Cardiac septum (tissue), 1 donor: Measurements from ENCODE around the gene CCDC127. TPM values are rescaled to one million over a fixed set of nuclear protein-coding genes. Genes with fewer than 3 reads are reported as not detected.
"Not testable (repeated sequence)": the region's sequence is repeated elsewhere in the genome, so short reads cannot be mapped to it uniquely, and the experiment has no call there.

Experiments
- DNase-seq: peaks from one replicate; pipeline ENCODE4 v3.0.0-alpha.2; 2020; ENCODE audit warnings: low spot score
- intact Hi-C: fragments of 100-400 bp; cut with DNase I; formaldehyde crosslinking; loops from one replicate; pipeline ENCODE4 v1.14.0; 2022
- total RNA-seq: library from RNA; stranded (reverse); fragmentation: NEBNext Ultra II Directional; extraction: Animal tissue kit (Norgen Biotek cat#: 25700); gene quantifications from one replicate; pipeline ENCODE4 v1.2.1, GENCODE V29; 2021
- donor health status: DM: no; HTN: no; CAD: no.

Gene CCDC127
- total RNA-seq, 1 donor from 2014 or later = 9.6 TPM

DNA sequence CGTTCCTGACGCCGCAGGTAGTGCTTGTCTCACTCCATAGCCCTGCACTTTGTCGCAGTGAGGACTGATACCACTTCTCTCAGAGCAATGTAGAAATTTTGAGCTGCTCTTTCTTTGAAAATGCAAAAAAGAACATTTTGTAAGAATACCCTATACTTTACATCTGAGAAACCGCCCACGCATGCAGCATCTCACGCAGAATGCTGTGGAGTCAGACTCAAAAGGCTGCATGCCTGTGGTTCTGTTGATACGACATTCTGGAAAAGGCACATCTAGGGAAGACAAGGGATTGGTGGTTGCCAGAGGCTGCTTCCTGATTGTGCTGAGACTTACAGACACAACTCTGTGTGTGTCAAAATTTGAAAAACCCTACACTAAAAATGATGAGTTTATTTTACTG lies 20.0 kb upstream of the CCDC127 start:
- intact Hi-C loops, DNase-seq: not testable (repeated sequence)

- intact Hi-C loops, DNase-seq: not testable (repeated sequence)
Observed at GRCh38 chr5:235527-235926, 17.6 kb upstream of the CCDC127 start.

DNA sequence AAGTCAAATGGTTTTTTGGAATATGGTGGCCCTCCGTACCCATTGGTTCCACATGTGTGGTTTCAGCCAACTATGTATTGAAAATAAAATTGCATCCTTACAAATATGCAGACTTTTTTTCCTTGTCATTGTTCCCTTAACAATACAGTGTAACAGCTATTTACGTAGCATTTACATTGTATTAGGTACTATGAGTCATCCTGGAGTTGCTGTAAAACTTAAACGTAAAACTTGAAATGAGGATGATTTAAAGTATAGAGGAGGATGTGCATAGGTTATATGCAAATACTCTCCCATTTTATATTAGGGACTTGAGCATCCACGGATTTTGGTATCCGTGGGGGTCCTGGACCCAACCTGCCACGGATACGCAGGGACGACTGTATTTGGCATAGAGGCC lies 16.5 kb upstream of the CCDC127 start:
- DNase-seq = no peak
- intact Hi-C loops = no loop called here

DNA sequence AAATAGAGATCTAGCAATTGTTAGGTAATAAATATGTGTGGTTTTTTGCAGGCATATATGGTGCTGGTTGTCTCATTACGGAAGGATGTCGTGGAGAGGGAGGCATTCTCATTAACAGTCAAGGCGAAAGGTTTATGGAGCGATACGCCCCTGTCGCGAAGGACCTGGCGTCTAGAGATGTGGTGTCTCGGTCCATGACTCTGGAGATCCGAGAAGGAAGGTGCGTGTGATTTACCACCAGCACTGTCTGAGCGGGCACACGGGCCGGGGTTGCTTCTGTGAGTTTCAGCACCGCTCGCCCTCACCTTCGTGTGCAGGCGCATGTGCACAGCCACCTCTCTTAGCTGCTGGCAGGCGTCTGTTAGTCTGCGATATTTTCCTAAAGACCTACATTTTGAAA lies 15.5 kb upstream of the CCDC127 start:
- intact Hi-C loops, DNase-seq: not testable (repeated sequence)

GRCh38 chr5:231661-232060 lies 13.7 kb upstream of the CCDC127 start:
- DNase-seq = no peak
- intact Hi-C loops = no loop called here

DNA sequence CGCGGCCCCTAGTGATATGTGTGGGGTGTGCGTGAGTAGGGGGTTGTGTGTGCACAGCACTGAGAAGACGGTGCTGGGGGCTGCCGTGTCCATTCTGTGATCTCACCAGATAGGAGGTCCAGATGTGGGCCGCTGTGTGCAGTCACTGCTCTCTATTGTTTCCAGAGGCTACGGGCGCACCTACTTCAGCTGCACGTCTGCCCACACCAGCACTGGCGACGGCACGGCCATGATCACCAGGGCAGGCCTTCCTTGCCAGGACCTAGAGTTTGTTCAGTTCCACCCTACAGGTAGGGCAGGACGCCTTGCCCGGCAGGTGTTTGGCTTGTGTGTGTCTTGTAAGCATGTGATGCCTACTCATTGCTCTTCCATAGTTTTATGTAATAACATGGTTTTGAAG lies 12.8 kb upstream of the CCDC127 start:
- DNase-seq = no peak
- intact Hi-C loops = no loop called here

GRCh38 chr5:228886-229285 lies 10.9 kb upstream of the CCDC127 start:
- DNase-seq = no peak
- intact Hi-C loops = no loop called here

- DNase-seq, intact Hi-C loops: not testable (repeated sequence)
Observed at GRCh38 chr5:227375-227774, 9.4 kb upstream of the CCDC127 start.

DNA sequence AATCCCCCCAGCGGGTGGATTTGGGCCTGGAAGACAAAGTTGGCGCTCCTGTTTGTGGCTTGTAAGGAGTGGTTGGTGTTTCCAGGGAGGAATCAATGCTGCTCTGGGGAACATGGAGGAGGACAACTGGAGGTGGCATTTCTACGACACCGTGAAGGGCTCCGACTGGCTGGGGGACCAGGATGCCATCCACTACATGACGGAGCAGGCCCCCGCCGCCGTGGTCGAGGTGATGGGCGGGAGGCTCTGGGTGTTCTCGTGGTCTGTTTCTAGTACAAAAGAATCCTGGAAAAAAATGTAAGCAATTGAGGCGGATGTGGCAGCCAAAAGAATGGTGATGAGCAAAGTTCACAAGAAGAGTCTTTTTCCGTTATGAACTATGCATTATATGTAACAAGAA lies 7.4 kb upstream of the CCDC127 start:
- intact Hi-C loops = no loop called here

DNA sequence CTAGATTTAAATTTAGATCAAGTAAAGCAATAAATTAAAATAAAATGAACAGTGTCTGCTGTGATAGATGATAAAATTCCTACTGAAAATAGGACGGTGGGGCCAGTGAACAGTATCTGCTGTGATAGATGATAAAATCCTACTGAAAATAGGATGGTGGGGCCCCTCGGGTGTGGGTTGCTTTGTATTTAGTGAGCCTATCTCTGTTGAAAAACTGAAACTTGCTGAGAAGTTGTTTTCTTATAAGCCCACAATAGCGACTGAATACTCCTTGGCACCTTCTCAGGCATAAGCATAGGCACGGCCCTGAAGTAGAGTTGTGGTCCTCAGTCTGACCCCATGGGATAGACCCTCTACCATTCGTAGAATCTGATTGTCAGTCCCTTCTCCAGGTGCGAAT lies 5.8 kb upstream of the CCDC127 start:
- intact Hi-C loops = no loop called here
- DNase-seq = no peak

More for the DNA sequence above, 7.4 kb upstream of the CCDC127 start:
- no peak for DNase-seq

DNA sequence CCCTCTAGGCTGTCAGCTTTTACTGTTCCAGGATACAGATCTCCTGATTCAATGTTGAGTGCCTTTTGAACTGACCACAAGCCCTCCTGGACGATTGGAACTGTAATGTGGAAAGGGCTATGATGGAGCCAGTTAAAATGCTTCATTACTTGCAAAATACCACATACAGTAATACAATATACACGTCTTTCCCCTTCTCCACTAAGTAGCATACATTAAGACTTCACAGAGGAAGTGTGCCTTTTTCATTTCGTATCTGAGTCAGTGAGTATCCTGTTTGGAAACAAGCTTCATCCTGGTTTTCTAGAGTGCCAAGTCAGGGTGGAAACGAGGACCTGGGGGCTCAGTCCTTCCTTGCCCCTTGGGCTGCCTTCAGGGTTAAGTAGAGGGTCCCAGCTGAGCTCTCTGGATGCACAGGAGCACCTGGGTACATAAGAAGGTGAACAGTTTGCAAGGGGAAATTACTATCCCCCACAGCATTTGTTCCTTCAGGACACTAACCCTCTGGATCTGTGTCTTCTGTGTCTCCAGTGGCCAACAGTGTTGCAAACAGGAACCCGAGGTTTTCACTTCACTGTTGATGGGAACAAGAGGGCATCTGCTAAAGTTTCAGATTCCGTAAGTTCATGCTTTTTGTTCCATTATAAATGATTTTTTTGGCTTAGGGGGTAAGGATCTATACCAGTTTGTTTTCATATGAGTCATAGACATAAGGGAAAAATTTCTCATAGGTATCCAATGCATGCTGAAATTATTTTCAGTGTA lies 5.2 kb upstream of the CCDC127 start:
- DNase-seq, intact Hi-C loops: not testable (repeated sequence)

GRCh38 chr5:219991-220390 lies 2.0 kb upstream of the CCDC127 start:
- intact Hi-C loops = loop anchor here (2.0 kb wide), 2 partner anchors 31 to 51 kb away; partner anchors contain the start of gene PDCD6

DNA sequence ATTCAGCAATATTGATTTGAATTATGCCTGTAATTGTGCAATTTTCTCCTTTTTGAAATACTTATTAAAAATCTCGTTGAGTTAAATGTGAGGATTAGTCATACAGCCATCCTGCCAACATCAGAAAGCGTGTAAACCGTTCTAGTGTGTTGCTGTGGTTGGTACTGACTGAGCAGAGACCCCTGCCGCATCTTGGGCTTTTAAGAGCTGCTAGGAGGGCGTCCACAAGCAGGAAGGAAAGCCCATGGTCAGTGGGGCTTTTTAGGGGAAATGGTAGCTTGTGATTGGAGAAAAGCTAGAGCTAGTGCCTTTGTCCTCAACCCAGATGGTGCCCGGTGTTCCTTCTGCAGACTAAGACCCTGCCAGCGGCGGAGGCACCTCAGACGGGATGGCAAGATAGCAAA lies 1.5 kb upstream of the CCDC127 start:
- no peak for DNase-seq
- intact Hi-C loops = loop anchor here (2.0 kb wide), 2 partner anchors 31 to 51 kb away; partner anchors contain the start of gene PDCD6

More at GRCh38 chr5:219991-220390, 2.0 kb upstream of the CCDC127 start:
- DNase-seq = no peak

DNA sequence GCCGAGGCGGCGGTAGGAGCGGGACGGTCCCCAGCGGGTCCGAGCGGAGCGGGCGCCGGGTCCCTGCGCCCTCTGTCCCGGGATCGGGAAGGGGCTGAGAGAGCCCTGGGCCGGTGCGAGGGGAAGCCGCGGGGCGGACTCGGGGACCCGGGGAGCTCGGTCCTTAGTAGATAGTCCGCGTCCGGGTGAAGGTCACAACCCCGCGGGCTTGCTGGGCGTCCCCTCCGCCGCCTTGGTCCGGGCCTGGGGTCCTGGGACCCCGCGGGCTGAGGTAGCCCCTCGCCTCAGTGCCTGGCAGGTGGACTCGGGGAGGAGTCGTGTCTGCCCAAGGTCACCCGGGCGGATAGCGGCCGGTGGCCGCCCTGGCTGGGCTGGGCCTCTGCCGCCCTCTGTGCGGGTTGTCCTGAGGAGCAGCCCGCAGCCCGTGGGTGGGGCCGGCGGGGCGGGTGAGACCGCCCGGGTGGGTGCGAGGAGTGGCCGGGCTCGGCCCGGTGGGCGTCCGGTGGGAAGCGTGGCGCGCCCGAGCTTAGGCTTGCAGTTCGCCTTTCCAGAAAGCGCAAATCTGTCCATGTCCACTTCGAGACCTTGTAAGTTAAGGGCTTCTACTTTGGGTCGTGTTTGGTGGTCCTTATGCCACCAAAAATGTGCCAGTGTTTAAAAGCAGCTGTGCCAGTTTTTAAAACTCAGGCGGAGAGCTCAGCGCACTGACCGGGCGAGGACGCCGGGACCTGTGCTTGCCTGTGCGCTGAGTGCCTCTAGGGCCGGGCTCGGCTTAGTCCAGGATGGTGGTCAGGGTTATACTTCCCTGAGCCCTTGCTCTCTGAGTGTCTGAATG lies 721 bp upstream of the CCDC127 start:
- intact Hi-C loops = loop anchor here (2.0 kb wide), 2 partner anchors 30 to 52 kb away; partner anchors contain the start of gene PDCD6
- no peak for DNase-seq

- intact Hi-C loops, DNase-seq: not testable (repeated sequence)
Observed at GRCh38 chr5:216076-216475, 1.9 kb downstream of the CCDC127 start.

- DNase-seq, intact Hi-C loops: not testable (repeated sequence)
Observed at GRCh38 chr5:215256-215655, 2.7 kb downstream of the CCDC127 start.

- intact Hi-C loops = no loop called here
Observed at GRCh38 chr5:213803-214395, 4.1 kb downstream of the CCDC127 start.

DNA sequence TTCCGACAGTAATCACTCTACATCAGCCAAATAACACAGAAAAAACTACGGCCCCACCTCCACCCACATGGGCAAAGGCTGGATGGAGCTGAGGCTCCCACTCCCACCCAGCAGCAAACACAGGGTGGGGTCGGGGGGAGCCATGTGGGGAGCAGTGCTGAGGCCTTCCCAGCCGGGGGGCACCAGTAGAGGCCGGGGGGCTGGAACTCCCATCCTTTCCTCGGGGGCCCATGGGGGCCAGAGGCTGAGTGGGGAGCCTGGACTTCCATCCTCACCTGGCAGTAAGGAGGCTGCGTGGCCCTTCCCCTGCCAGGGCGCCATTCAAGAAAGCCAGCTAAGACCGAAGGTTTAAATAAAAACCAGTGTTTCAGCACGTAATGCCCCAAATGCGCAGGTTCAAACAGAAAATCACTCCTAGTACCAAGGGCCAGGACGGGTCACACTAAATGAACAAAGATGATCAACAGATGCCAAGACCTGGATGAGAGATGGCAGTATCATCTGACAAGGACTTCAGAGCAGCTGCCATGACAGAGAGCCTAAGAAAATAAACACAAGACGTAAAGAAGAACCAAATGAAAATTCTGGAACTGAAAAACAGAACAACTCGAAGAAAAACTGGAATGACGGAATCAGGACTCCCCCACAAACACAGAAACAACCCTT lies 9.4 kb downstream of the CCDC127 start:
- no peak for DNase-seq
- intact Hi-C loops = no loop called here

More at GRCh38 chr5:213803-214395, 4.1 kb downstream of the CCDC127 start:
- no peak for DNase-seq

- intact Hi-C loops = no loop called here
- no peak for DNase-seq
Observed at GRCh38 chr5:207599-207998, 10.4 kb downstream of the CCDC127 start.
